Measurements from ENCODE around the gene TIPARP. TPM values are rescaled to one million over a fixed set of nuclear protein-coding genes. Genes with fewer than 3 reads are reported as not detected.

Gene TIPARP
- total RNA-seq, 1 experiment from 2014 or later: 15.8 TPM

GRCh38 chr3:156705761-156706616, 31.6 kb downstream of the TIPARP start:
- Histone ChIP-seq H3K9me3 (no peaks in the 10 kb centered on the region), H3K36me3 (ENCODE audit: control insufficient read depth, insufficient read depth, low read length) (peaks cover 1% of the 10 kb centered on the region; the same call in 1 of the 2 replicates), H3K4me1 (peaks cover 5% of the 10 kb centered on the region; the same call in 1 of the 2 replicates), H3K27me3 (replicated peaks; ENCODE audit: control insufficient read depth, insufficient read depth, low read length) (no peaks in the 10 kb centered on the region), H3K4me3 (ENCODE audit: low read depth, low read length) (no peak overlapping the region)
- TF ChIP-seq, protein P1, sequence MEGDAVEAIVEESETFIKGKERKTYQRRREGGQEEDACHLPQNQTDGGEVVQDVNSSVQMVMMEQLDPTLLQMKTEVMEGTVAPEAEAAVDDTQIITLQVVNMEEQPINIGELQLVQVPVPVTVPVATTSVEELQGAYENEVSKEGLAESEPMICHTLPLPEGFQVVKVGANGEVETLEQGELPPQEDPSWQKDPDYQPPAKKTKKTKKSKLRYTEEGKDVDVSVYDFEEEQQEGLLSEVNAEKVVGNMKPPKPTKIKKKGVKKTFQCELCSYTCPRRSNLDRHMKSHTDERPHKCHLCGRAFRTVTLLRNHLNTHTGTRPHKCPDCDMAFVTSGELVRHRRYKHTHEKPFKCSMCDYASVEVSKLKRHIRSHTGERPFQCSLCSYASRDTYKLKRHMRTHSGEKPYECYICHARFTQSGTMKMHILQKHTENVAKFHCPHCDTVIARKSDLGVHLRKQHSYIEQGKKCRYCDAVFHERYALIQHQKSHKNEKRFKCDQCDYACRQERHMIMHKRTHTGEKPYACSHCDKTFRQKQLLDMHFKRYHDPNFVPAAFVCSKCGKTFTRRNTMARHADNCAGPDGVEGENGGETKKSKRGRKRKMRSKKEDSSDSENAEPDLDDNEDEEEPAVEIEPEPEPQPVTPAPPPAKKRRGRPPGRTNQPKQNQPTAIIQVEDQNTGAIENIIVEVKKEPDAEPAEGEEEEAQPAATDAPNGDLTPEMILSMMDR (IDR thresholded peaks at IDR 0.05; ENCODE audit: insufficient read depth in 1 of 2, low read depth in 1 of 2, low read length in 1 of 2, severe bottlenecking in 1 of 2, unreplicated experiment in 1 of 2): no peak
- Mint-ChIP-seq H3K27me3 (ENCODE audit: insufficient read depth, unreplicated experiment) (no peaks in the 10 kb centered on the region), H3K4me3 (ENCODE audit: unreplicated experiment) (no peak overlapping the region), H3K36me3 (ENCODE audit: insufficient read depth, unreplicated experiment) (peaks cover 41% of the 10 kb centered on the region), H3K4me1 (ENCODE audit: low read depth, unreplicated experiment) (peaks cover 17% of the 10 kb centered on the region), H3K27ac (ENCODE audit: unreplicated experiment) (no peak overlapping the region), H3K9me3 (ENCODE audit: unreplicated experiment) (no peaks in the 10 kb centered on the region)
- no peak for DNase-seq
- intact Hi-C loops (cut with micrococcal nuclease; ENCODE audit: unreplicated experiment): no loop called here
- BruUV-seq (replicated peaks): no TSS peak
- CTCF ChIA-PET: no interaction called here
- POLR2A ChIA-PET: no interaction called here

GRCh38 chr3:156707588-156707987, 33.2 kb downstream of the TIPARP start:
- Mint-ChIP-seq H3K36me3 (ENCODE audit: insufficient read depth, unreplicated experiment) (peaks cover 35% of the 10 kb centered on the region), H3K27me3 (ENCODE audit: insufficient read depth, unreplicated experiment) (no peaks in the 10 kb centered on the region), H3K4me1 (ENCODE audit: low read depth, unreplicated experiment) (peaks cover 11% of the 10 kb centered on the region), H3K27ac (ENCODE audit: unreplicated experiment) (no peak overlapping the region), H3K9me3 (ENCODE audit: unreplicated experiment) (no peaks in the 10 kb centered on the region), H3K4me3 (ENCODE audit: unreplicated experiment) (no peak overlapping the region)
- Histone ChIP-seq H3K27me3 (replicated peaks; ENCODE audit: control insufficient read depth, insufficient read depth, low read length) (no peaks in the 10 kb centered on the region), H3K4me3 (ENCODE audit: low read depth, low read length) (no peak overlapping the region), H3K9me3 (no peaks in the 10 kb centered on the region), H3K36me3 (ENCODE audit: control insufficient read depth, insufficient read depth, low read length) (peaks cover 1% of the 10 kb centered on the region; the same call in 1 of the 2 replicates), H3K4me1 (peaks cover 8% of the 10 kb centered on the region; the same call in 1 of the 2 replicates)
- POLR2A ChIA-PET: no interaction called here
- BruUV-seq (replicated peaks): no TSS peak
- TF ChIP-seq, protein P1 (IDR thresholded peaks at IDR 0.05; ENCODE audit: insufficient read depth in 1 of 2, low read depth in 1 of 2, low read length in 1 of 2, severe bottlenecking in 1 of 2, unreplicated experiment in 1 of 2): no peak
- intact Hi-C loops (cut with micrococcal nuclease; ENCODE audit: unreplicated experiment): no loop called here
- CTCF ChIA-PET: no interaction called here
- no peak for DNase-seq

DNA sequence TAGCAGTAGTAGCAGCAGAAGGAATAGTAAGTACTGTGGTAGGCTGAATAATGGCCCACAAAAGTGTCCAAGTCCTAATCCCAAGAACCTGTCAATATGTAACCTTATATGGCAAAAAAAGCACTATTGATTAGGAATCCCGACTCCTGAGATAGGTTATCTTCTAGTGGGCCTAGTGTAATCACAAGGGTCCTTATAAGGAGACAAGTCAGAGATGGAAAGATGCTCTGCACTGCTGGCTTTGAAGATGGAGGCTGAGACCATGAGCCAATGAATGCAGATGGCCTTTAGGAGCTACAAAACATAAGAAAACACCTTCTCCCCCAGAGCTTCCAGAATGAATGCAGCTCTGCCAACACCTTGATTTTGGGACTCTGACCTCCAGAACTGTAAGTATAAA, 36.0 kb downstream of the TIPARP start:
- Histone ChIP-seq H3K4me1 (peaks cover 8% of the 10 kb centered on the region; the same call in 1 of the 2 replicates), H3K9me3 (no peaks in the 10 kb centered on the region), H3K27me3 (replicated peaks; ENCODE audit: control insufficient read depth, insufficient read depth, low read length) (no peaks in the 10 kb centered on the region), H3K4me3 (ENCODE audit: low read depth, low read length) (no peak overlapping the region), H3K36me3 (ENCODE audit: control insufficient read depth, insufficient read depth, low read length) (no peaks in the 10 kb centered on the region; the same call in 1 of the 2 replicates)
- Mint-ChIP-seq H3K9me3 (ENCODE audit: unreplicated experiment) (no peaks in the 10 kb centered on the region), H3K27me3 (ENCODE audit: insufficient read depth, unreplicated experiment) (no peaks in the 10 kb centered on the region), H3K36me3 (ENCODE audit: insufficient read depth, unreplicated experiment) (peaks cover 21% of the 10 kb centered on the region), H3K4me3 (ENCODE audit: unreplicated experiment) (no peak overlapping the region), H3K4me1 (ENCODE audit: low read depth, unreplicated experiment) (no peaks in the 10 kb centered on the region), H3K27ac (ENCODE audit: unreplicated experiment) (no peak overlapping the region)
- POLR2A ChIA-PET: no interaction called here
- TF ChIP-seq, protein P1 (IDR thresholded peaks at IDR 0.05; ENCODE audit: insufficient read depth in 1 of 2, low read depth in 1 of 2, low read length in 1 of 2, severe bottlenecking in 1 of 2, unreplicated experiment in 1 of 2): no peak
- DNase-seq: no peak
- no TSS peak for BruUV-seq (replicated peaks)
- CTCF ChIA-PET: no interaction called here
- intact Hi-C loops (cut with micrococcal nuclease; ENCODE audit: unreplicated experiment): no loop called here
